WI38 (cell line): ENCODE measurements around the gene INKA1.
"Not testable (repeated sequence)": the region's sequence is repeated elsewhere in the genome, so short reads cannot be mapped to it uniquely, and the experiment has no call there.

Experiments
- H3K4me3 ChIP-seq: 2 replicates; pipeline ENCODE4 v1.5.1; 2011; ENCODE audit warnings: low read depth, mild to moderate bottlenecking, control low read depth, low read length
- CTCF ChIP-seq: IDR thresholded peaks from 2 replicates; pipeline ENCODE4 v1.5.1; 2012; ENCODE audit warnings: low read depth, mild to moderate bottlenecking, control low read depth, low read length

Gene INKA1

GRCh38 chr3:49780080-49780974, 22.7 kb upstream of the INKA1 start:
- no peak overlapping the region for H3K4me3 ChIP-seq
- no peak for TF ChIP-seq CTCF

GRCh38 chr3:49780975-49781365, 22.1 kb upstream of the INKA1 start:
- not testable (repeated sequence) for H3K4me3 ChIP-seq

GRCh38 chr3:49781415-49782199, 21.5 kb upstream of the INKA1 start:
- TF ChIP-seq CTCF, result no peak
- H3K4me3 ChIP-seq, result no peak overlapping the region

- H3K4me3 ChIP-seq, result not testable (repeated sequence)
Observed at GRCh38 chr3:49782277-49782676, 20.8 kb upstream of the INKA1 start.

- H3K4me3 ChIP-seq, result peak overlapping the region; percentile 92
- TF ChIP-seq CTCF, result no peak
Observed at GRCh38 chr3:49785565-49786356, 17.3 kb upstream of the INKA1 start.

- no peak for TF ChIP-seq CTCF
- peak within 1 kb of the TSS; percentile 92 for H3K4me3 ChIP-seq
Observed at GRCh38 chr3:49786357-49787181, 16.5 kb upstream of the INKA1 start, which contains the start of gene IP6K1. Gene IP6K1, minus strand, starts transcription at chr3:49786542. Its CDS starts 38,502 bp downstream, at chr3:49748040.

- TF ChIP-seq CTCF, result no peak
- no peak overlapping the region; the same call in 1 of the 2 replicates for H3K4me3 ChIP-seq
Observed at GRCh38 chr3:49787182-49787464, 15.9 kb upstream of the INKA1 start.
